RPMI7951 (cell line): ENCODE results near the gene MPZL1. TPM values are rescaled to one million over a fixed set of nuclear protein-coding genes. Genes with fewer than 3 reads are reported as not detected.
"Not testable (repeated sequence)": the region's sequence is repeated elsewhere in the genome, so short reads cannot be mapped to it uniquely, and the experiment has no call there.

Source experiments
- DNase-seq: peaks from one replicate; pipeline ENCODE4 v3.0.0-alpha.2; 2012; ENCODE audit warnings: low read depth
- total RNA-seq: library from RNA; depleted of rRNA; stranded (reverse); fragments of >200 nt; shearing (Covaris generic); gene quantifications from 2 replicates; pipeline ENCODE4 v1.2.3, GENCODE V29; 2014

Gene MPZL1
- total RNA-seq, 1 experiment from 2014 or later = 59.1 TPM

DNA sequence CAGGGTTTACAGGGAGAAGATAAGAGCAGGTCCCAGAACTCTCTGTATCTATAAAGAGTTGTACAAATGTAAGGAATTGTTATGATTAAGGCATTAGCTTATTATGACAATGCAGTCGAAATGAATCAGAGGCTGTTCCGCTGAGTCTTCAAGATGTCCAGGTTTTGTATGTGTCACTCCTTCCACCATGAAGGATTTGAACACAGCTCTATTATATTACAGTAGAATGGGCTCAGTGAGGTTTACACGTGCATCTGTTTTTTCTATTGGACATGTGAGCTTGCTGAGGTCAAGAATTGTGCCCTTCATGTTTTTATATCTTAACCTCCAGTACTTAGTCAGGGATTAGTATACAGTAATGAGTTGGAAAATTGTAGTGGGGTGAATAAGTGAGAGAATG lies 86.3 kb downstream of the MPZL1 start:
- peak; percentile 26 for DNase-seq

DNA sequence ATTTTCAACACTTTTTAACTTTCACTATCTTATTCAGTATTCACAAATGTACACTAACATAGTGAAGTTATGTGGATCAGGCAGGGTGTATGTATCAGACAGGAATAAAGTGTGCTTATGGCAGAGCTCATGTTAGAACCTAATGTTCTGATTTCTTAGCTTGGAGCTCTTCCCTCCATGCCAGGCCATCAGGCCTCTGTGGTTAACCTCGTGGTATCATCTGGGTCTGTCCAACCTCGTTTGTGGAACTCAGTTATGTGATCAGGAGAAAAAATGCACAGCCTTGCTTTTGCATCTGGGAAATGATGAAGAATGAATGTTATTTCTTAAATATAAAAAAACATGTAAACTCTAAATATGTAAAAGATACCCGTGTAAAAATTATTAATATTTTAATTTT lies 86.9 kb downstream of the MPZL1 start:
- DNase-seq = peak; percentile 45

DNA sequence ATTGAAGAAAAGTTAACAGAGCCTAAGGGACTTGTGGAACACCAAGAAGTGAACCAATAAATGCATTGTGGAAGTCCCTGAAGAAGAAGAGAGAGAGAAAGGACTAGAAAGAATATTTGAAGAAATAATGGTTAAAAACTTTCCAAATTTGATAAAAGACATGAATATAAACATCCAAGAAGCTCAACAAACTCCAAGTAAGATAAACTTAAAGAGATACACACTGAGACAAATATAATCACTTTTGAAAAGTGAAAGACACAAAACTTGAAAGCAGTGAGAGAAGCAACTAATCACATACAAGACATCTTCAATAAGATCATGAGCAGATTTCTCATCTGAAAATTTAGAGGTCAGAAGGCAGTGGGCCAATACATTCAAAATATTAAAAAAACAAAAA lies 91.2 kb downstream of the MPZL1 start:
- no peak for DNase-seq

DNA sequence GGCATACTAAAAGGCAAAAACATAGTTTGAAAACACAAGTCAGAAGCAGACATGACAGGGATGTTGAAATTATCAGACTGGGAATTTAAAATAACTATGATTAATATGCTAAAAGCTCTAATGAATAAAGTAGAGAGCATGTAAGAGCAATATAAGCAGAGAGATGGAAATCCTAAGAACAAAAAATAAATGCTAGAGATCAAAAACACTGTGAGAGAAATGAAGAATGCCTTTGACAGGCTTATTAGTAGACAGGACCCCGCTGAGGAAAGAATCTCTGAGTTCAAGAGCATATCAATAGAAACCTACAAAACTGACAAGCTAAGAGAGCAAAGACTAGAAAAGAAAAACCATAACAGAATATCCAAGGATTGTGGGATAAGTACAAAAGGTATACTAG lies 93.9 kb downstream of the MPZL1 start:
- DNase-seq = no peak

DNA sequence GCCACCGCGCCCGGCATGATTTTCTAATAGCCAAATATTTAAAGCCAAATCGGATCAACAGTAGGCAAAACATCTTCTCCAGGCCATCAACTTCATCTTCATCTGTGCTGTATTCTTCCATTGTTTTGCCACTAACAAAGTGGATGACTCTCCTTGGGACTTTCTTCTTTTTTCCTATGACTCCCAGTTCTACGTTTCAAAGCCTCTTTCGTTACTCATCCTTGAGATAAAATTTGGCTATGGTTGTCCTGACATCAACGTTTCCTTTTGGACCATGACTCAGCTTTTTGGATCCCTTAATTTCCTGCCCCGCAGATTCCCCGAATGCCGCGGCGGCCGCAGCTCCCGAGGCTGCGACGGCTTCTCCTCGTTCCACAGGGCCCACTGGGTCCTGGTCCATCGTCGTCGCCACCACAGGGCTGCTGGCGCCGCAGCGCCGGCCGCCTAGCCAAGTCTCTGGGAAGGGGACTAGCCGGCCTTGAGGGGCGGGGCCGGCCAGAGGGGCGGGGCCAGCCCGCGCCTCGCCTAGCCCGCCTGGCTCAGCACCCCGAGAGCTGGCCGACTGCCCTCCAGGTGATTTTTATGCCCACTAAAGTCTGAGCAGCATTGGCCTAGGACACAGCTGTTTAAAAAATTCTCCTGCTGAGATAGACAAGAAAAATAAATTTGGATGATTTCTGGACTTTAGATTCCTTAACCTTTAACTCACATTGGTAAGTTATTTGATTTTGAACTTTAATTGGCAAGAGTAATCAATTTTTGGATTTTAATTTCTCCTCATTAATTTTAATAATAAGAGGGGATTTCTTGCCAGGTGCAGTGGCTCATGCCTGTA lies 98.3 kb downstream of the MPZL1 start:
- DNase-seq = peak; percentile 94

DNA sequence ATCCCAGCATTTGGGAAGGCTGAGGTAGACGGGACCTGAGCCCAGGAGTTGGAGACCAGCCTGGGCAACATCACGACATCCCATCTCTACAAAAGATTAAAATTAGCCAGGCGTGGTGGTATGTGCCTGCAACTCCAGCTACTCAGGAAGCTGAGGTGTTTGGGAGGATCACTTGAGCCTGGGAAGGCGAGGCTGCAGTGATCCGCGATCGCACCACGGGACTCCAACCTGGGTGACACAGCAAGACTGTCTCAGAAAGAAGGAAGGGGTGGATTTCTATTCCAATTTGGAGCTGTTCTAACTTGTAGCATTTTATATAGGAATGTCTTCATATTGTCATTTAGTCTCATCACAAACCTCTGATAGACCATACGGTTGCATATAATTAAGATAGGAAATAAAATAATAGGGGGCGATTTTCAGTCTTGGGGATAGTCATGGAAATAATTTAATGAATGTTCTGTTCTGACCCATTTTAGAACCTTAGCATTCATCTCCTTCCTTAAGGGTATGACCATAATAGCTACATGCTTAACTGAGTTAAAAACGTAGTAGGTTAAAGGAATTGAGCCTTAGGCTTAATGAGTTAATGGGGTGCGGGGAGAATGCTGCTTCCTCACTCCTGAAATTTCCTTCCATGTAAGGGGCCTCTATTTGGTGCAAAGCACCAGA lies 99.0 kb downstream of the MPZL1 start:
- DNase-seq = no peak

DNA sequence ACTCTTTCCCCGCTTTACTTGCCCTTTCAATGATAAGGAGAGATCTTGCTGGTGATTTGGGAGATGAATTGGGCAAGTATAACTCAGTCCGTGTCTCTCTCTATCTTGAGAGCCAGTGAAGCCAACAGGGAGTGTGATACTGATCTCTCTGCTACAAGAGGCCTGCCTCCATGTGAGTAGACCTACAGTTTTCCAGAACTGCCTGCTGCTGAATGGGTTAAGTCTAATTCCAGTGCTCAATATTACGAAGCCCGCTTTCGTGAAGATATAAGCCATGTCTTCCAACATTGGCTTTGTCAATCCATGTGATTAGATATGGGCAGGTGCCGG lies 99.5 kb downstream of the MPZL1 start:
- DNase-seq = no peak

DNA sequence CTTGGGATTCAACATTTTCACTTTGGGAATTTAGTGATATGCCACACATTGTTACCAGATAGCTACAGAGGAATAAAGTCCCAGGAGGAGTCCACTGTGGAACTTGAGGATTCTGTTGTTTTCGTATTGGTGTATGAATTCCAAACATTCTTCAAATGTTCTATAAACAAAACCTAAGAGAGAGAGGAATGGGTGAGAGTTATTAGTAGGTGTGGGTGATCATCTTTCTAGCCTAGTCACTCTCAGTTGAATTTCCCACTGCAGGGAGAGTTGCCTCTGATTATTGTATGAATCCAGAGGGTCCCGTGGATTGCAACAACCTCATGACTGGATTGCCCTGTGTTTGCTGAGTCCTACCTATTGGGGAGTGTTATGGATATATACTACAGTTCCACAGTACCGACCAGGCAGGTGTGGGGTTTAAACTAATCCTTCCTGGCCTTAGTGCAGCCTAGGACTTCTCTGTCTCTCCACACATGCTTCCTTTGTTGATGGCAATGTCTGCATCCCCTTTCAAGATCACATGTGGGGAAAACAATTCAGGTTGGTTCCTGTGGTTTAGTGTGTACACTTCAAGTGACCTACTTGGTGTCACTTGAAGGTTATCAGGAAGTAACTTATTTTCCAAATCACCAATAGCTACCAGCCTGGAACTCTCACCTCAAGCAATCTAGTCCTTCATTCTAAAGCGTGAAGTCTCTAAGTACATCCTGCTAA lies 100.3 kb downstream of the MPZL1 start:
- DNase-seq = no peak

DNA sequence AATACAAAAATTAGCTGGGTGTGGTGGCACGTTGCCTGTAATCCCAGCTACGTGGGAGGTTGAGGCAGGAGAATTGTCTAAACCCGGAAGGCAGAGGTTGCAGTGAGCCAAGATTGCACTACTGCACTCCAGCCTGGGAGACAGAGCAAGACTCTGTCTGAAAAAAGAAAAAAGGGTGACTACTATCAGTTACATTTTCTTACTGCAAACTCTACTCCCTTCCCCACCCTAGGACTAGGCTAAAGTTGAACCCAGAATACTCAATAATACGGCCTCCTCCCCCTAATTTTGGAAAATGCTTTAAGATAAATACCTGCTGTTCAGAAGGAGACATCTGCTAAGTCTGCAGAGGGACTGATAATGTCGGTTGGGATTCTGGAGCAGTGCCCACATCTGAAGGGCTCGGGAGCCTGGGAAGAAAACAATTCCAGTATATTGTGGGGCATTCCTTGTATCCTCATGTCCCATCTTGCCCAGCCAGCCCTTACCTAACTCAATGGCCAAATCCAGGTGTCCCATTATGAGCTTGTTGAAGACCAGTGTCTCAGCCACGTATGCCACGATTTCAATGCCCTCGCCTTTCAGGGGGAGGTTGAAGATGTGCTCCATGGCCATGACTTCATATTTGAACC lies 102.5 kb downstream of the MPZL1 start:
- no peak for DNase-seq

DNA sequence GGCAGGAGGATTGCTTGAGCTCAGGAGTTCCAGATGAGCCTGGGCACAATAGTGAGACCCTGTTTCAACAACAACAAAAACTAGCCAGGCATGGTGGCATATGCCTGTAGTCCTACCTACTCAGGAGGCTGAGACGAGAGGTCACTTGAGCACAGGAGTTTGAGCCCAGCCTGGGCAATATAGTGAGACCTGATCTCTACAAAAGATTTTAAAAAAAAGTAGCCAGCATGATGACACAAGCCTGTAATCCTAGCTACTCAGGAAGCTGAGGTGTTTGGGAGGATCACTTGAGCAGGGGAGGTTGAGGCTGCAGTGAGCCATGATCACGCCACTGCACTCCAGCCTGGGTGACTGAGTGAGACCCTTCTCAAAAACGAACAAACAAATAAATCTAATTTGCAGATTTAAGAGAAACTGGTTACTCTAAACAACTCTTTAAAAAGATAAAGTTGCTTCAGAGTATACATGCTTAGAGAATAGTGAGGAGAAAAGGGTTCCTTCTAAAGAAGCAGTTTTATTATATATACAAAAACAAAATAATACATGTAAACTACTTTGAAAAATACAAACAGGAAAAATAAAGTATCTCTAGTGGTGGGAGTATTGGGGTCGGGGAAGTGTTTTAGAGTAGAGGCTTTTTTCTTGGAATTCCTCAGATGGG lies 103.8 kb downstream of the MPZL1 start:
- DNase-seq = no peak

DNA sequence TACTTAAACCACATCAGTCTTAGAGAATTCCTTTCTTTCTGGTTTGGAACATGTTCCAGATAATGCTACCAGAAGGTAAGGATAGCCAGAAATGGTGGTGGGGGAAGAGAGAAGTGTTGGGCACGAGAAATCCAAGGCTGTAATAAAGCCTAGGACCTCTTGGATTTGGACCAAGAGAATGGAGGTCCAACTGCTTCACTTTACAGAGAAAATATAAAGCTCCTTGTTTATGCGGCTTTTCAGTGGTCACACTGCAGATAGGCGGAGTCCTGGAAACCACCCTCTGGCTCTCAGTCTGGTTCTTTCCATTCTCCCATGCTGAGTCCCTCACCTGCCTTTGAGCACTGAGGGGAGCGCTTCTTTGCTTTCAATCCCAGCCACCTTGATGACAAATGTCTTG lies 104.3 kb downstream of the MPZL1 start:
- no peak for DNase-seq

DNA sequence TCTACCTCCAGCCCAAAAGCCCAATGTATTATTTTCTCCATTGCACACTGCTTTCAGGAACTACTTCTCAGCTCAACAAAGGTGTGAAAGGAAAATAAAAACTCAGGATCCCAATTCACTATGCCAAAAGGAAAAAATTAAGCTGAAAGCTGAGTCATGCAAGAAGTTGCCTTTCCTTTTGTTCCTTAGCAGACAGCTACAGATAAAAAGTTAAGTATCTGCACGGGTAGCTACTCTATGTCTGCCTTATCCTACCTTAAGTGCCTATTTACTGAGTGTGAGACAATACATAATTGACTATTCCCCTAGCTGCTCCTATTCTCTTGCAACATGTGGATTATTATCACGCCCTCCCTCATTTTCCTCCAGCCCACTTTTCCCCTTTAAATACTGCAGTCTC lies 108.1 kb downstream of the MPZL1 start:
- no peak for DNase-seq

DNA sequence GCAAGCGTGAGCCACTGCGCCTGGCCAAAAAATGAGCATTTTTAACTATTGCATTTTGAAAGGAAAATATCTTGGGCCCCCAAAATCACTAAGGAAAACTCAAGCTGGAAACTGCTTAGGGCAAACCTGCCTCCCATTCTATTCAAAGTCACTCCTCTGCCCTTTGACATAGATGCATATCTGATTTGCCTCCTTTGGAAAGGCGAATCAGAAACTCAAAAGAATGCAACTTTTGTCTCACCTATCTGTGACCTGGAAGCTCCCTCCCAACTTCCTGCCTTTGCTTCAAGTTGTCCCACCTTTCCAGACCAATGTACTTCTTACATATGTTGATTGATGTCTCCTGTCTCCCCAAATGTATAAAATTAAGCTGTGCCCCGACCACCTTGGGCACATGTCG lies 108.9 kb downstream of the MPZL1 start:
- DNase-seq = not testable (repeated sequence)

DNA sequence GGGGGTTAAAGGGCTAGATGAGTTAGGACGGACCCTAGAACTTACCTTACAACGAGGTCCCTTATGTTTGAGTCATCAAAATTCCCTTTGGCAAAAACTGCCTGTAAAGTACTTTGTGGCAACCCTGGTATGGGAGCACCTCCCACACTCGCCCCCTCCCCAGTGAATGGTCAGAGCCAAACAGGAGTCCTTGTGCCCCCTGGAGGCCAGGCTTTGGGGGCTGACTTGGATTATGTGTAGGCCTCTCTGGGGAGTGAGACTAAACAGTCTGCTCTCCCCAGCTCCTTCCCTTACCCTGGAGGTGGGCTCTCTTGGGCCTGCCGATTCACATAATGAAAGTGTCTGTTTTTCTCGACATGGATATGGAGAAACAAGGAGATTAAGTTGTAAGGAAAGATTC lies 110.9 kb downstream of the MPZL1 start:
- DNase-seq = no peak

DNA sequence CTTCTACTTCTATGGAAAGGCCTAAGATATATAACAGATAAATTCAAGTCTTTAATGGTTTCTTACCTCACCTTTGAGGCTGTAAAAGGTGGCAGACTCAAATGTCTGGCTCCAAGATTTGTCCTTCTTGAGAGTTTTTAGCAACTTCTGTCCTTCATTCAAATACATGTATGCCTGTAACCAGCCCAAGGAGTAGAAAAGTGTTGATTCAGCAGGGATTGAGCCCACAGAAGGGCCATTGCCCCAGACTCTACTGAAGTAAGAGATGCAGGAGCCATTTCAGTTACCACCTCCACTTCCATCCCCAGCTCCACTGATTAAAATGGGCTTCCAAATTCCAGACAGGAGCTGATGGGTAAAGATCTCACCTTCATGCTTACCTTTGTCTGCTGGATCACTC lies 112.1 kb downstream of the MPZL1 start:
- no peak for DNase-seq

DNA sequence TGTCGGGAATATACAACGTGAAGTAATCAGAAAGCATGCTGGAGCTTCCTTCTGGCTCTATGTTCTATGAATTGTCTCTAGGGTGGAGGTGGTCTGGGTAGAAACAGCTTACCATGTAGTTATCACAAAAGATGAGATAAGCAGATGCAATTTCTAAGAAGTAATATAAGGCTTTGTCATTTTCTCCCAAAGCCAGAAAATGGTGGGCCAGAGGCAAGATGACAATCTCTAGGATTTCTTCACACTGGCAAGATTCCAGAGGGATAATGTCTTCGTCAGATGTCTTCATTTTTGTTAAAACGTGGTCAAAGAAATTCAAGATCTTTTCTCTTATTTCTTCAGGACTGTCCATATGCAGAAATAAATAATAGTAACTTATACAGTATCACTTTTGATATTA lies 114.4 kb downstream of the MPZL1 start:
- no peak for DNase-seq

DNA sequence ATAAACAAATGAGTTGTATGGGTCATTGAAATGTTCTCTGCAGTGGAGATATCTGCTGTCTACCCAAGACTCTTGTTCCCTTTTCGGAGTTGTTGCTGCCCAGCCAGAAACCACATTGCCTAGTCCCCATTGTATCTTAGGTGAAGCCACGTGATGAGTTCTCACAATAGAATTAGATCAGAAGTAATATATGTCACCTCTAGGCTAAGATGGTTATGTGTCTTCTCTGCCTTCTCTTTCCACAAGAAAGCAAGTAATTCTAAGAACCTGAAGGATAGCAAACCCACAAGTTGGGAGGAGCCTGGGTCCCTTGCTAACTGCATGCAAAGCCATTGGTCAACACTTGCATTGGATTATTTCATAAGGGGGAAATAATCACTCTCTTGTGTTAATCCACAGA lies 115.5 kb downstream of the MPZL1 start:
- no peak for DNase-seq

DNA sequence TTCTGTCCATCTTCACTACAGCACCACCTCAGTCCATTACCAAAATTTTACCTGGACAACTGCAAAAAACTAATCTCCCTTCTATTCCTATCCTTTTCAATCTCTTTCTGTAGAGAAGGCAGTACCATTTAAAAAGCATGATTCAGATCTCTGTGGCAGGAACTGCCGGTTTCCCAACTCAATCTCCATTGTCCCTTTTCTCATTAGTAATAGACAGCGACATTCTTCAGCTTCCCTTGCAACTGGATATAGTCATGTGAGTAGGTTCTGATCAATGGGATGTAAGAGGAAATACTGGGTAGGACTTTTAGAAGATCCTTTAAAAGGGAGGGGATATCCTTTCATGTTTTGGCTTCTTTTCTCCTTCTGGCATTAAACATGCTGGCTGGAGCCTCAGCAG lies 117.2 kb downstream of the MPZL1 start:
- DNase-seq = no peak
